Measurements from ENCODE around the gene KDM1A.

The KDM1A gene

GRCh38 chr1:23132033-23132432 is 112.8 kb downstream of the KDM1A start:
- CTCF ChIA-PET, result interaction anchor here (0.6 kb wide), 1 partner anchor 1270 kb away, joined by 3 read pairs; no protein-coding TSS in a partner anchor
- H3K9me3 Mint-ChIP-seq, result no peaks in the 10 kb centered on the region
- no peaks in the 10 kb centered on the region for H3K4me1 Mint-ChIP-seq
- peaks cover 1% of the 10 kb centered on the region for H3K36me3 Mint-ChIP-seq
- no peak for DNase-seq
- H3K27me3 Mint-ChIP-seq, result no peaks in the 10 kb centered on the region
- H3K4me3 Mint-ChIP-seq, result no peak overlapping the region
- no peak overlapping the region for H3K27ac Mint-ChIP-seq

All from activated naive CD4-positive, alpha-beta T cell treated with anti-CD3 and anti-CD28 coated beads, Interleukin-2, amount 10 ng/mL, durations not matched to agents 7 days and 5 days (primary cell).